HUDEP-2 (cell line): ENCODE measurements around the gene FBXO46.
"Not testable (repeated sequence)": the region's sequence is repeated elsewhere in the genome, so short reads cannot be mapped to it uniquely, and the experiment has no call there.

Experiments used
- DNase-seq, 76 experiments: peaks; one replicate each; lab custom pipeline; 2025; ENCODE audit not compliant: unreplicated experiment in 76 of 76; lab: John Stamatoyannopoulos, UW

Gene FBXO46

GRCh38 chr19:45691516-45692186 is 39.0 kb downstream of the FBXO46 start, which contains the start of gene SNRPD2:
TSS of gene SNRPD2 (minus strand) at chr19:45691953. CDS start at chr19:45691888, 65 bp downstream.
- DNase-seq, result peak in 75 of 76 experiments; percentile 73 to 100 (median 96)

DNA sequence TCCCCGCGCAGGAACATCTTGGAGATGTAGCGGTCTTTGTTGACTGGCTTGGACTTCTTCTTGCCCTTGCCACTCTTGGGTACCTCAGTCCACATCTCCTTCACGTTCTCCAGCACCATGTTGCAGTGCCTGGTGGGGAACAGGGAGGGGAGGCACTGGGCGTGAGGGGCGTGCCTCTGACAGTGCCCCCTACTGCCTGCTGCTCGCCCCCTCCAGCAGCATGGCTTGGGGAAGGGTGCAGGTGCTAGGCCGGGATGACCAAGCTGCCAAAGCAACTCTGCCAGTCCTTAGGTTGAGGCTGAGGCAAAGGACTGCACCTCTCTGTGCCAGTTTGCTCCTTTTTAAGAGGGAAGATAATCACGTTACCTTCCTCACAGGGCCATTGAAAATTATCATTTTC is 43.1 kb downstream of the FBXO46 start:
- no peak for DNase-seq

DNA sequence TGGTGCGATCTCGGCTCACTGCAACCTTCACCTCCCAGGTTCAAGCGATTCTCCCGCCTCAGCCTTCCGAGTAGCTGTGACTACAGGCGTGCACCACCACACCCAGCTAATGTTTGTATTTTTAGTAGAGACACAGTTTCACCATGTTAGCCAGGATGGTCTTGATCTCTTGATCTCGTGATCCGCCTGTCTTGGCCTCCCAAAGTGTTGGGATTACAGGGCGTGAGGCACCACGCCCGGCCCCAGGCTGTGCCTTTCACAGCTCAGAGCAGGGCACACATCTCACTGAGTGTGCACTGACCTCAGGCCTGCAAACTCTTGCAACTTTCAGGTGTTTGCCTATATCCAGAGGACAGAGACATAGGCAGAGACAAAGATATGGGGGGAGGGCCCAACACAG is 45.7 kb downstream of the FBXO46 start:
- not testable (repeated sequence) for DNase-seq

DNA sequence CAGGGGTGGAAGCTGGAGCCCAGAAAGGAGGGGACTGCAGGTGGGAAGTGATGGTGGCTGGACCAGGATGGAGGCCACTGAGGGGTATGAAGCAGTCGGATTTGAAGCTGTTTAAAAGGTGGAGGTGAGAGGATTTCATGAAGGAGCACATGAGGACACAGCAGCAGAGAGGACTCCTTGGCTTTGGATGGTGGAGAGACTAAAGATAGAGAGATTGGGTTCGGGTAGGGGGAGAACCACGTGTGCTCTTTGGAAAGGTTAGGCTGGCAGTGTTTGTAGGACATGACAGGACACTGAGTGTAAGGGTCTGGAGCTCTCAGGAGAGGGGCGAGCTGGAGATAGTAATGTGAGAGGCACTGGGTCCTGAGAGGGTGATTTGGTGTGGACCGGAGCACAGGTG is 47.8 kb downstream of the FBXO46 start:
- no peak for DNase-seq

GRCh38 chr19:45682117-45682516 is 48.6 kb downstream of the FBXO46 start:
- DNase-seq, result no peak

GRCh38 chr19:45681391-45682015 is 49.2 kb downstream of the FBXO46 start:
- DNase-seq, result peak in 74 of 76 experiments; percentile 42 to 94 (median 82)

- peak in 72 of 76 experiments; percentile 24 to 98 (median 85) for DNase-seq
These were observed 53.1 kb downstream of the FBXO46 start for GRCh38 chr19:45677351-45678230.

- peak in 10 of 76 experiments; percentile 8 to 56 (median 31) for DNase-seq
These were observed 53.8 kb downstream of the FBXO46 start for GRCh38 chr19:45676851-45677263.

- DNase-seq, result no peak
These were observed 55.8 kb downstream of the FBXO46 start for GRCh38 chr19:45674946-45675345.

- peak in 75 of 76 experiments; percentile 37 to 99 (median 90) for DNase-seq
These were observed 59.8 kb downstream of the FBXO46 start for GRCh38 chr19:45670670-45671453.

- peak in 9 of 76 experiments; percentile 17 to 64 (median 42) for DNase-seq
These were observed 62.3 kb downstream of the FBXO46 start for GRCh38 chr19:45668342-45668871.

- DNase-seq, result peak in 55 of 76 experiments; percentile 8 to 86 (median 54)
These were observed 62.9 kb downstream of the FBXO46 start, which contains the start of gene GIPR for GRCh38 chr19:45667620-45668341. TSS of gene GIPR (plus strand) at chr19:45668221. CDS start at chr19:45669521, 1,300 bp downstream.

- no peak for DNase-seq
These were observed 66.1 kb downstream of the FBXO46 start for GRCh38 chr19:45664575-45664974.

DNA sequence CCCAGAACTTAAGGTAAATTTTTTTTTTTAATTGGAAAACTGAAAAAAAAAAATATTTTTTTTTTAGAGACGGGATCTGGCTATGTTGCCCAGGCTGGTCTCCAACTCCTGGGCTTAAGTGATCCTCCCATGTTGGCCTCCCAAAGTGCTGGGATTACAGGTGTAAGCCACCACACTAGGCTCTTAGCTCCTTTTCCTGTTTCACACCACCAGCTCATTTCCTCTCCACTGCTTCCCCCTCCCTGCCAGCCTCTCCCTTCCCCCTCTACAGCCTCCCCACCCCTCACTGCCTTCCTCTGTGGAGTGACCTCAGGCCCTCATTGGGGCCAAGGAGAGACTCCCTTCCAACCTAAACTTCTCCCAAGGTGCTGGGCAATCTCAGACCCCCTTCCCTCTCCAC is 66.9 kb downstream of the FBXO46 start:
- DNase-seq, result no peak

- DNase-seq, result no peak
These were observed 70.1 kb downstream of the FBXO46 start for GRCh38 chr19:45660636-45661035.
